SK-N-DZ (cell line): Measurements from ENCODE around the gene FBXO8.
"Not testable (repeated sequence)": the region's sequence is repeated elsewhere in the genome, so short reads cannot be mapped to it uniquely, and the experiment has no call there.

Source experiments
- DNase-seq: peaks from one replicate; pipeline ENCODE4 v3.0.0-alpha.2; 2015; ENCODE audit warnings: low spot score

The FBXO8 gene

DNA sequence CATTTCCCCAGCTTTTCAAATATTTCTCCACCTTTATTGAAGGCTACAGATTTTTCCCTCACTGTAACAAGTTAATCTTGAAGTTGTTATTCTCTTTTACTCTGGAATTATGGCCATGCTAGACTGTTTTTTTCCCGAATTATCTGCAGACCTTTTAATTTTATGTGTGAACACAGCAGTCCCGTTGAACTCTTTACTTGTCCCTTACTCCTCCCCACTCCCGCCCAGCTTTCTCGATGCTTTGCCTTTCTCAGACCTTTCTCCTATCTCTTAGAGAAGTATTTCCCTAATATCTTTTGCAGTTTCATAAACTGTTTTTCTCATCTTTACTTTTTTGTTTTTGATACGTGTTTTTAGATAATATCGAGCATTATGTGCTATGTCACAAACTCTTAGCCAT, 1.0 kb upstream of the FBXO8 start:
- DNase-seq = peak; percentile 6

- peak; percentile 86 for DNase-seq
Observed at GRCh38 chr4:174282836-174283506, 496 bp downstream of the FBXO8 start.

DNA sequence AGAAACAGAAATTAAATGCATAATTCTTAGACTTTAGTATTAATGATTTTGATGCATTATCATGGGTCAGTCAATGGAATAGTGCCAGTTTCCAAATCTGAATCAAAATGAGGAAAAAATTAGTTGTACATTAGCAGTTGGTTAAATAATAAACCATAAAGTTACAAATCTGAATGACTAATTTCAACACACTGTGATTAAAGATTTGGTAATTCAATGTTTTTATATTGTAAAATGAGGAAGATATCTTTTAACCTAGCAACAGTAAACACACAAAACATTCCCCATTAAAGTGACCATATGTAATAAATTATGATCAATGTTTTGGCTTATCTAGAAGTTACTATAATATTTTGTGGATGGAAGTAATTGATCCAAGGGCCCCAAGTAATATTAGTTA, 1.6 kb downstream of the FBXO8 start:
- DNase-seq = no peak

DNA sequence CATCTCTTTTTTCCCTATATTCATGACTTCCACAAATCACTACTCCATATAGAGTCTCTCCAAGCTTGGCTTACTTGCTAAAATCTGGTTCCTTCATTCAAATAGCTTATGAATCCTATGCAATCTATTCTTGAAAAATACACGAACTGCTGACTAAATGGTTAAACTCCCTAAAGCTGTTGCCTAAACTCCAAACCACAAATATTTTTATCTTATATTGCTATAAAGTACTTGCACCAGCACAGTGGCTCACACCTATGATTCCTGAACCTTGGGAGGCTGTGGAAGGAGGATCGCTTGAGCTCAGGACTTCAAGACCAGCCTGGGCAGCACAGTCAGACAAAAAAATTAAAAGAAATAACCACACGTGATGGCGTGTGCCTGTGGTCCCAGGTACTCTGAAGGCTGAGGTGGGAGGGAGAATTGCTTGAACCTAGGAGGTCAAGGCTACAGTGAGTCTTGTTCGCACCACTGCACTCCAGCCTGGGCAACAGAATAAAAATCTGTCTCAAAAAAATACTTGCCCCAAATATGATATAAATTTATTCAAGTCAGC, 2.2 kb downstream of the FBXO8 start:
- DNase-seq = no peak

DNA sequence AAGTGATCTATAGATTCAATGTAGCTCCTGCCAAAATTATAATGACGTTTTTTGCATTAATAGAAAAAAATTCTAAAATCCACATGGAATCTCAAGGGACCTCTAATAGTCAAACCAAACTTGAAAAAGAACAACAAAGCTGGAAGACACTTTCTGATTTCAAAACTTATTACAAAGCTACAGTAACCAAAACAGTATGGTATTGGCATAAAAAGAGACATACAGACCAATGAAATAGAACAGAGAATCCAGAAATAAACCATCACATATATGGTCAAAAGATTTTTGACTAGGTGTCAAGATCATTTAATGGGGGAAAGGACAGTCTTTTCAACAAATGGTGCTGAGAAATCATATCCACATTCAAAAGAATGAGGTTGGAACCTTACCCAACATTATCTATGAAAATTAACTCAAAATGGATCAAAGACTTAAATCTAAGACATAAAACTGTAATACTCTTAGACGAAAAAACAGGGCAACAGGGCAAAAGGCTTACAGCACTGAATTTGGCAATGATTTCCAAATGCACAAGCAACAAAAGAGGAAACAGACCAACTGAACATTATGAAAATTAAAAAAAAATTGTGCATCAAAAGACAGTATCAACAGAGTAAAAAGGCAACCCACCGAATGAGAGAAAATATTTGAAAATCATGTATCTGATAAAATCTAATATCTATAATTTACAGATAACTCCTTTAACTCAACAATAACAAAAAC, 3.9 kb downstream of the FBXO8 start:
- no peak for DNase-seq

DNA sequence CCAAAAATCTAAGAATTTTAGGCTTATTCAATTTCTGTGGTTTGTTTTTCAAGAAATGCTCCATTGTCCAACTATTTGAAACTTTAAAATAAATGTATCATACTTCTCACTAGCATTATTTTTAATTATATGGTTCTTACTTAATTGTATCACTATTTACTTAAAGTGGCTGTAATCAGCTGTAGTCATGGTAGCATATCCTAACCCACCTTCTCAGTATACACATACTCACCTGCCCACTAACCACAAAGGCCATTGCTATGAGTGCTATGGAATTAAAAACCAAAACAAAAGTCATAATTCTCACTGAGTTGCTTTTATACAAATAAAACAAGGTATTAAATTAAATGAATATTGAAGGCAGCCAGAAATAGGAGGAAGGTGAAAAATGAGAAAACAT, 5.0 kb downstream of the FBXO8 start:
- no peak for DNase-seq

DNA sequence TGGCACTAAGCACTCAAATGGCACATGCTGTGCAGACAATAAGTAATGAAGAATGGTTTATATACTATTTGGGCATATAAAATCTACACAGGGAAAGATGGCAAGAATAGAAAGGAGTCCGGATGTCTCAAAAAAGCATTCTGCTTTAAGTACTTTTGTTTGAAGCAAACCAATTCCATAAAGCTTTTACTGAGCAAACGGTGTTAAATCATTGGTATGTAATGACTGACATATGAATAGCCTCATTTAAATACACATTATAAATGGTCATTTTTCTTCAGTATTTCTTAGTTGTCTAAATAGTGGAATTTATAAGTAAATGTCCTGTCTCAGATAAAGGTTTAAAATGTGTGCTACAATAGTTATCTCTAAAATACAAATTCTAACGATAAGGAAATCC, 6.0 kb downstream of the FBXO8 start:
- no peak for DNase-seq

DNA sequence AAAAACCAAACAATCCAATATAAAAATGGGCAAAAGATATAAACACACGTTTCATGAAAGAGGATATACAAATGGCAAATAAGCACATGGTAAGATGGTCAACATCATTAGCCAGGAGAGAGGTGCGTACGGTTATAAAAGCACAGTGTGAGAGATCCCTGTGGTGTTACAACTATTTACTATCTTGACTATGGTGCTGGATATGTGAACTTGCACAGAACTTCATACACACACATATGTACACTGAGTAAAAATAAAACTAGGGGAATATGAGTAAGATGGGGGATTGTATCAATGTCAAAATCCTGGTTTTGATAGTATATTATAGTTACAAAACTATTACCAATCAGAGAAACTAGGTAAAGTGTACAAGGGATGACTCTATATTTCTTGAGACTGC, 8.4 kb downstream of the FBXO8 start:
- no peak for DNase-seq

DNA sequence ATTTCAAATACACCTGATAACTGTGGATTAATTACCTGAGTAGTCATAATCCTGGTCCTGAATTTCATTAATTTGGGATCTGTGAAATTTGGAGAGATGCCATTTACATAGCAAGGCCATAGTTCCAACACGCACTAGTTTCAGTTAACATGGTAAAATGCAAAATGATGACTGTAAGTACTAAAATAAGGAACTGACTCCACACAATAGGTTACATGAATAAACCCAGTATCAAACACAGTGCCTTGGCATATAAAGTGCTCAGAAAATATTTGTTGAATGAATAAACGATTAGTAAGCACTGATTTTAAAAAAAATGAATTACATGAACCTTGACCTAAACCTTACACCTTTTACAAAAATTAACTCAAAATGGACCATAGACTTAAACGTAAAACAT, 9.0 kb downstream of the FBXO8 start:
- DNase-seq = no peak

GRCh38 chr4:174273930-174274329, 9.5 kb downstream of the FBXO8 start:
- peak; percentile 35 for DNase-seq

GRCh38 chr4:174266416-174266815, 17.1 kb downstream of the FBXO8 start:
- DNase-seq = no peak

GRCh38 chr4:174265916-174266315, 17.6 kb downstream of the FBXO8 start:
- no peak for DNase-seq

GRCh38 chr4:174263445-174263736, 20.1 kb downstream of the FBXO8 start:
- DNase-seq = no peak

GRCh38 chr4:174262624-174263444, 20.6 kb downstream of the FBXO8 start:
- DNase-seq = no peak

GRCh38 chr4:174261432-174261831, 22.0 kb downstream of the FBXO8 start:
- not testable (repeated sequence) for DNase-seq

- DNase-seq = peak; percentile 33
Observed at GRCh38 chr4:174260099-174260498, 23.4 kb downstream of the FBXO8 start.

- DNase-seq = peak; percentile 19
Observed at GRCh38 chr4:174259580-174259979, 23.9 kb downstream of the FBXO8 start.

- DNase-seq = no peak
Observed at GRCh38 chr4:174256277-174256713, 27.2 kb downstream of the FBXO8 start.

GRCh38 chr4:174255786-174256185, 27.7 kb downstream of the FBXO8 start:
- no peak for DNase-seq

DNA sequence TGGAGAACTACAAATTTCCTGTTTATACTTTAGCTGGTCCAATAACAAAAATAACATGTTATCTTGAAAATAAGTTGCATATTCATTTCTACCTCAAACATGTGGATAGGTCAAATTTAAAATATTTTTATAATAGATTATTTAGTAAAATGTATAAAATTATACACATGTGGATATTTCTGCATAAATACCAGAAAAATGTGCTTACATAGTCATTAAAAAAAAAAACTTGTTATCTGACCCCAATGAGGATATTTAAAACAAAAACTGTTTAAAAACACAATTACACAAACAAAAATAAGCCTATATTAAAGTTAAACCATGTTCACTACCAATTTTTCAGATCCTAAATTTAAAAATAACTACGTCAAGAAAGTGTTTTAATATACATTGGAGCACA, 28.1 kb downstream of the FBXO8 start:
- DNase-seq = no peak

DNA sequence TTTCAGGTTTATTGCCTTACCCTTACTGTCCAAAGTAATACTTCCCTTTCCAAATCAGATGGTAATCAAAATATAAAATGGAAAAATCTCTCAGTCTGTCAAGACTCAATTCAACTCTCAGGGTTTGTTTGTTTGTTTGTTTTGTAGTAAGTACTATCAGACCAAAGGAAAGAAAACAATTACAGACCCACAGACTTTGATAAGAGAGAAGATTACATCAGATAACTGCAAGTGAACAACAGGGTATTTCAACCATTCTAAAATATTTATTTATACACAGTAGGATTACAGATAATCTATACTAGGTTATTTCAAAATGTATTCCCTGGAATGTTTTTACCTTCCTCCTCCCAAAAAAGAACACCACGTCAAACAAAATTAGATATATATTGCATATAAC, 28.9 kb downstream of the FBXO8 start:
- DNase-seq = no peak

DNA sequence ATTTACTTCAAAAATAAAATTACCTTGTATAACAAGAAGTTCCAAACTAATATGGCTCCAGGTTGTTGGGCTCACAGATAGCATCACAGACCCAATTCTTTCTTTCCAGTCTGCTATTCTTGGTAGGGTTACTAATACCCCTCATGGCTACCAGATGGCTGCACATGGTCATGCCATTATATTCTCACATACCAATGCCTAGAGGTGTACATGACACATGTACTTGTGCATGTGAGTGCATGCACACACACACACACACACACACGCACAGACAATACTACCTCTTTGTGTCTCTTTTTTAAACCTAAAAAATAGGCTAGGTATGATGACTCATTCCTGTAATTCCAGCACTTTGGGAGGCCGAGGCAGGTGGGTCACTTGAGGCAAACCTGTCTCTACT, 31.1 kb downstream of the FBXO8 start:
- no peak for DNase-seq
